OCI-LY1 (cell line): ENCODE data around the gene DENND1A.

Experiments
- CTCF ChIP-seq: fragments of 200-600 bp; sonication (generic), shearing (Covaris generic); IDR thresholded peaks from 2 replicates; pipeline ENCODE4 v1.5.1; 2017; ENCODE audit warnings: mild to moderate bottlenecking, antibody characterized with exemption, low read length, moderate library complexity, mixed read lengths
- EZH2 ChIP-seq: fragments of 200-600 bp; sonication (generic), shearing (Covaris generic); IDR thresholded peaks from 2 replicates; pipeline ENCODE4 v1.8.0; 2017; ENCODE audit warnings: borderline replicate concordance, mixed run types, mild to moderate bottlenecking, antibody characterized with exemption, low read length, moderate library complexity, mixed read lengths

- TF ChIP-seq CTCF: no peak
- no peak for TF ChIP-seq EZH2
Observed at GRCh38 chr9:123377211-123377971, 552.5 kb downstream of the DENND1A start.
